WTC11 (cell line): ENCODE results near the gene SLC6A5. TPM values are rescaled to one million over a fixed set of nuclear protein-coding genes. Genes with fewer than 3 reads are reported as not detected.

Experiments
- ATAC-seq: fragments of 200-7000 bp; cut with Tn5 transposase; 2 replicates; pipeline ENCODE4 v1.10.0; 2021; ENCODE audit warnings: mild to moderate bottlenecking, moderate library complexity
- CTCF ChIA-PET: fragments of 300-600 bp; sonication (Branson Sonifier 250); formaldehyde crosslinking; loops from one replicate; lab custom pipeline; 2021; ENCODE audit warnings: antibody characterized with exemption; lab: Charles Lee
- POLR2A ChIA-PET: fragments of 350-600 bp; sonication (Branson Sonifier 250); formaldehyde crosslinking; loops from one replicate; lab custom pipeline; 2021; ENCODE audit warnings: antibody characterized with exemption; lab: Charles Lee
- DNase-seq: peaks from one replicate; pipeline ENCODE4 v3.0.0; 2021; ENCODE audit warnings: low spot score
- H3K27ac Mint-ChIP-seq: 2 replicates; pipeline ENCODE4 v1.8.0; 2021; ENCODE audit warnings: mixed read lengths
- H3K27me3 Mint-ChIP-seq: 2 replicates; pipeline ENCODE4 v1.8.0; 2021; ENCODE audit warnings: low read depth, mild to moderate bottlenecking, moderate library complexity, mixed read lengths
- H3K36me3 Mint-ChIP-seq: 2 replicates; pipeline ENCODE4 v1.8.0; 2021; ENCODE audit warnings: mixed read lengths
- H3K4me1 Mint-ChIP-seq: 2 replicates; pipeline ENCODE4 v1.8.0; 2022; ENCODE audit warnings: mixed read lengths
- H3K4me3 Mint-ChIP-seq: 2 replicates; pipeline ENCODE4 v1.8.0; 2021; ENCODE audit warnings: mild to moderate bottlenecking, moderate library complexity, mixed read lengths
- H3K9me3 Mint-ChIP-seq: 2 replicates; pipeline ENCODE4 v1.8.0; 2021; ENCODE audit warnings: mixed read lengths
- CBFB ChIP-seq: sonication (generic); formaldehyde crosslinking; IDR thresholded peaks from 2 replicates; pipeline ENCODE4 v1.8.1; 2022; ENCODE audit warnings: mild to moderate bottlenecking, low read depth, missing genetic modification reagents
- CDX4 ChIP-seq: fragments of 250-450 bp; sonication (Bioruptor Pico); IDR thresholded peaks from 2 replicates; pipeline ENCODE4 v1.9.0; 2021; ENCODE audit warnings: moderate library complexity, mild to moderate bottlenecking, inconsistent platforms, borderline replicate concordance
- EMX1 ChIP-seq: fragments of 250-450 bp; sonication (Bioruptor Pico); IDR thresholded peaks from 2 replicates; pipeline ENCODE4 v1.8.0; 2021; ENCODE audit warnings: mild to moderate bottlenecking
- GABPB1 ChIP-seq: sonication (generic); formaldehyde crosslinking; IDR thresholded peaks from 2 replicates; pipeline ENCODE4 v1.8.1; 2023; ENCODE audit warnings: mild to moderate bottlenecking, missing genetic modification reagents
- GRHL2 ChIP-seq: fragments of 250-450 bp; sonication (Bioruptor Pico); IDR thresholded peaks from 2 replicates; pipeline ENCODE4 v1.8.0; 2022; ENCODE audit warnings: mild to moderate bottlenecking, moderate library complexity; ENCODE audit not compliant: insufficient replicate concordance, severe bottlenecking
- GTF2I ChIP-seq: fragments of 250-450 bp; sonication (Bioruptor Pico); conservative IDR thresholded peaks from 2 replicates; pipeline ENCODE4 v1.4.0; 2021; ENCODE audit warnings: mild to moderate bottlenecking
- MYBL2 ChIP-seq: sonication (generic); formaldehyde crosslinking; IDR thresholded peaks from 2 replicates; pipeline ENCODE4 v1.8.1; 2023; ENCODE audit warnings: mild to moderate bottlenecking, moderate library complexity, missing genetic modification reagents
- RELA ChIP-seq: sonication (generic); formaldehyde crosslinking; IDR thresholded peaks from 2 replicates; pipeline ENCODE4 v1.8.1; 2022; ENCODE audit warnings: missing genetic modification reagents, mild to moderate bottlenecking, borderline replicate concordance
- SP1 ChIP-seq: sonication (generic); formaldehyde crosslinking; conservative IDR thresholded peaks from 2 replicates; pipeline ENCODE4 v1.8.1; 2022; ENCODE audit warnings: missing genetic modification reagents
- TEAD4 ChIP-seq: sonication (generic); formaldehyde crosslinking; IDR thresholded peaks from 2 replicates; pipeline ENCODE4 v1.8.0; 2022; ENCODE audit warnings: mild to moderate bottlenecking, missing genetic modification reagents
- ZNF138 ChIP-seq: sonication (generic); formaldehyde crosslinking; conservative IDR thresholded peaks from 2 replicates; pipeline ENCODE4 v1.8.1; 2022; ENCODE audit warnings: mild to moderate bottlenecking, moderate library complexity, missing genetic modification reagents
- ZNF219 ChIP-seq: sonication (generic); formaldehyde crosslinking; IDR thresholded peaks from 2 replicates; pipeline ENCODE4 v1.8.0; 2023; ENCODE audit warnings: missing genetic modification reagents, mild to moderate bottlenecking, borderline replicate concordance
- ZNF317 ChIP-seq: sonication (generic); formaldehyde crosslinking; IDR thresholded peaks from 2 replicates; pipeline ENCODE4 v1.8.1; 2023; ENCODE audit warnings: low read depth, mild to moderate bottlenecking, moderate library complexity, missing genetic modification reagents, borderline replicate concordance
- ZNF416 ChIP-seq: fragments of 250-450 bp; sonication (Bioruptor Pico); IDR thresholded peaks from 2 replicates; pipeline ENCODE4 v1.9.0; 2021; ENCODE audit warnings: mild to moderate bottlenecking, inconsistent platforms
- ZNF423 ChIP-seq: fragments of 250-450 bp; sonication (Bioruptor Pico); IDR thresholded peaks from 2 replicates; pipeline ENCODE4 v2.1.2; 2022; ENCODE audit warnings: mild to moderate bottlenecking, moderate library complexity
- total RNA-seq: library from RNA; stranded (reverse); gene quantifications from 3 replicates; pipeline ENCODE4 v1.2.3, GENCODE V29; 2021
- TF ChIP-seq, protein P1 (sequence below): fragments of 250-450 bp; sonication (Bioruptor Pico); IDR thresholded peaks from 2 replicates; pipeline ENCODE4 v1.9.0; 2021; ENCODE audit warnings: mild to moderate bottlenecking
- TF ChIP-seq, protein P2 (sequence below): sonication (generic); formaldehyde crosslinking; conservative IDR thresholded peaks from 2 replicates; pipeline ENCODE4 v1.8.1; 2023; ENCODE audit warnings: mild to moderate bottlenecking, low read depth, missing genetic modification reagents, moderate library complexity
- TF ChIP-seq, protein P3 (sequence below): sonication (generic); formaldehyde crosslinking; IDR thresholded peaks from 2 replicates; pipeline ENCODE4 v1.8.1; 2022; ENCODE audit warnings: missing genetic modification reagents, borderline replicate concordance
- TF ChIP-seq, protein P4 (sequence below): sonication (generic); formaldehyde crosslinking; IDR thresholded peaks from 2 replicates; pipeline ENCODE4 v1.8.1; 2023; ENCODE audit warnings: mild to moderate bottlenecking, missing genetic modification reagents, moderate library complexity

SLC6A5 gene
- total RNA-seq, 1 experiment from 2014 or later = not detected

GRCh38 chr11:20595101-20595500, 4.3 kb upstream of the SLC6A5 start:
- ATAC-seq = no peak
- TF ChIP-seq, protein P1, sequence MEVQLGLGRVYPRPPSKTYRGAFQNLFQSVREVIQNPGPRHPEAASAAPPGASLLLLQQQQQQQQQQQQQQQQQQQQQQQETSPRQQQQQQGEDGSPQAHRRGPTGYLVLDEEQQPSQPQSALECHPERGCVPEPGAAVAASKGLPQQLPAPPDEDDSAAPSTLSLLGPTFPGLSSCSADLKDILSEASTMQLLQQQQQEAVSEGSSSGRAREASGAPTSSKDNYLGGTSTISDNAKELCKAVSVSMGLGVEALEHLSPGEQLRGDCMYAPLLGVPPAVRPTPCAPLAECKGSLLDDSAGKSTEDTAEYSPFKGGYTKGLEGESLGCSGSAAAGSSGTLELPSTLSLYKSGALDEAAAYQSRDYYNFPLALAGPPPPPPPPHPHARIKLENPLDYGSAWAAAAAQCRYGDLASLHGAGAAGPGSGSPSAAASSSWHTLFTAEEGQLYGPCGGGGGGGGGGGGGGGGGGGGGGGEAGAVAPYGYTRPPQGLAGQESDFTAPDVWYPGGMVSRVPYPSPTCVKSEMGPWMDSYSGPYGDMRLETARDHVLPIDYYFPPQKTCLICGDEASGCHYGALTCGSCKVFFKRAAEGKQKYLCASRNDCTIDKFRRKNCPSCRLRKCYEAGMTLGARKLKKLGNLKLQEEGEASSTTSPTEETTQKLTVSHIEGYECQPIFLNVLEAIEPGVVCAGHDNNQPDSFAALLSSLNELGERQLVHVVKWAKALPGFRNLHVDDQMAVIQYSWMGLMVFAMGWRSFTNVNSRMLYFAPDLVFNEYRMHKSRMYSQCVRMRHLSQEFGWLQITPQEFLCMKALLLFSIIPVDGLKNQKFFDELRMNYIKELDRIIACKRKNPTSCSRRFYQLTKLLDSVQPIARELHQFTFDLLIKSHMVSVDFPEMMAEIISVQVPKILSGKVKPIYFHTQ = no peak
- TF ChIP-seq GRHL2 = no peak
- no peak for TF ChIP-seq ZNF423 (CRISPR knock-in tag)
- no peak for TF ChIP-seq EMX1 (CRISPR knock-in tag)
- no peak for TF ChIP-seq RELA (CRISPR knock-in tag)
- TF ChIP-seq GTF2I (CRISPR knock-in tag) = no peak
- TF ChIP-seq CDX4 (CRISPR knock-in tag) = no peak
- TF ChIP-seq SP1 = no peak
- no peak for TF ChIP-seq ZNF219 (CRISPR knock-in tag)
- TF ChIP-seq, protein P2, sequence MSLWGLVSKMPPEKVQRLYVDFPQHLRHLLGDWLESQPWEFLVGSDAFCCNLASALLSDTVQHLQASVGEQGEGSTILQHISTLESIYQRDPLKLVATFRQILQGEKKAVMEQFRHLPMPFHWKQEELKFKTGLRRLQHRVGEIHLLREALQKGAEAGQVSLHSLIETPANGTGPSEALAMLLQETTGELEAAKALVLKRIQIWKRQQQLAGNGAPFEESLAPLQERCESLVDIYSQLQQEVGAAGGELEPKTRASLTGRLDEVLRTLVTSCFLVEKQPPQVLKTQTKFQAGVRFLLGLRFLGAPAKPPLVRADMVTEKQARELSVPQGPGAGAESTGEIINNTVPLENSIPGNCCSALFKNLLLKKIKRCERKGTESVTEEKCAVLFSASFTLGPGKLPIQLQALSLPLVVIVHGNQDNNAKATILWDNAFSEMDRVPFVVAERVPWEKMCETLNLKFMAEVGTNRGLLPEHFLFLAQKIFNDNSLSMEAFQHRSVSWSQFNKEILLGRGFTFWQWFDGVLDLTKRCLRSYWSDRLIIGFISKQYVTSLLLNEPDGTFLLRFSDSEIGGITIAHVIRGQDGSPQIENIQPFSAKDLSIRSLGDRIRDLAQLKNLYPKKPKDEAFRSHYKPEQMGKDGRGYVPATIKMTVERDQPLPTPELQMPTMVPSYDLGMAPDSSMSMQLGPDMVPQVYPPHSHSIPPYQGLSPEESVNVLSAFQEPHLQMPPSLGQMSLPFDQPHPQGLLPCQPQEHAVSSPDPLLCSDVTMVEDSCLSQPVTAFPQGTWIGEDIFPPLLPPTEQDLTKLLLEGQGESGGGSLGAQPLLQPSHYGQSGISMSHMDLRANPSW (CRISPR knock-in tag) = no peak
- TF ChIP-seq GABPB1 (CRISPR knock-in tag) = no peak
- no peak for TF ChIP-seq CBFB (CRISPR knock-in tag)
- TF ChIP-seq, protein P3, sequence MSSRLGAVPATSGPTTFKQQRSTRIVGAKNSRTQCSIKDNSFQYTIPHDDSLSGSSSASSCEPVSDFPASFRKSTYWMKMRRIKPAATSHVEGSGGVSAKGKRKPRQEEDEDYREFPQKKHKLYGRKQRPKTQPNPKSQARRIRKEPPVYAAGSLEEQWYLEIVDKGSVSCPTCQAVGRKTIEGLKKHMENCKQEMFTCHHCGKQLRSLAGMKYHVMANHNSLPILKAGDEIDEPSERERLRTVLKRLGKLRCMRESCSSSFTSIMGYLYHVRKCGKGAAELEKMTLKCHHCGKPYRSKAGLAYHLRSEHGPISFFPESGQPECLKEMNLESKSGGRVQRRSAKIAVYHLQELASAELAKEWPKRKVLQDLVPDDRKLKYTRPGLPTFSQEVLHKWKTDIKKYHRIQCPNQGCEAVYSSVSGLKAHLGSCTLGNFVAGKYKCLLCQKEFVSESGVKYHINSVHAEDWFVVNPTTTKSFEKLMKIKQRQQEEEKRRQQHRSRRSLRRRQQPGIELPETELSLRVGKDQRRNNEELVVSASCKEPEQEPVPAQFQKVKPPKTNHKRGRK (CRISPR knock-in tag) = no peak
- no peak for TF ChIP-seq ZNF416 (CRISPR knock-in tag)
- TF ChIP-seq MYBL2 (CRISPR knock-in tag) = no peak
- TF ChIP-seq ZNF317 (CRISPR knock-in tag) = no peak
- TF ChIP-seq TEAD4 (CRISPR knock-in tag) = no peak
- TF ChIP-seq, protein P4, sequence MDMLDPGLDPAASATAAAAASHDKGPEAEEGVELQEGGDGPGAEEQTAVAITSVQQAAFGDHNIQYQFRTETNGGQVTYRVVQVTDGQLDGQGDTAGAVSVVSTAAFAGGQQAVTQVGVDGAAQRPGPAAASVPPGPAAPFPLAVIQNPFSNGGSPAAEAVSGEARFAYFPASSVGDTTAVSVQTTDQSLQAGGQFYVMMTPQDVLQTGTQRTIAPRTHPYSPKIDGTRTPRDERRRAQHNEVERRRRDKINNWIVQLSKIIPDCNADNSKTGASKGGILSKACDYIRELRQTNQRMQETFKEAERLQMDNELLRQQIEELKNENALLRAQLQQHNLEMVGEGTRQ (CRISPR knock-in tag) = no peak
- no peak for TF ChIP-seq ZNF138 (CRISPR knock-in tag)
- TF ChIP-seq, all 79 proteins: peak for 0
- H3K27me3 Mint-ChIP-seq = peaks cover 72% of the 10 kb centered on the region
- CTCF ChIA-PET = interaction anchor here (0.7 to 1.6 kb wide), 6 partner anchors 15 to 690 kb away, joined by 3 to 6 read pairs (median 3); no protein-coding TSS in a partner anchor
- no peak overlapping the region for H3K4me3 Mint-ChIP-seq
- DNase-seq = no peak
- H3K4me1 Mint-ChIP-seq = peaks cover 35% of the 10 kb centered on the region
- H3K36me3 Mint-ChIP-seq = no peaks in the 10 kb centered on the region
- H3K9me3 Mint-ChIP-seq = no peaks in the 10 kb centered on the region
- H3K27ac Mint-ChIP-seq = no peak overlapping the region
- POLR2A ChIA-PET = no interaction called here
